Body of pancreas (tissue), 4 donors: ENCODE data around the gene NUBPL.

Experiments used
- CTCF ChIP-seq, 7 experiments: fragments of 450-650 bp in 4 of 7; fragments of 200-600 bp in 3 of 7; sonication (generic) in 3 of 7; IDR thresholded peaks; one replicate each; pipeline ENCODE4 v1.5.1; 2016 to 2019; ENCODE audit warnings: antibody characterized with exemption in 7 of 7
- POLR2A ChIP-seq, 3 donors: fragments of 450-650 bp; IDR thresholded peaks; one replicate each; pipeline ENCODE4 v1.6.1; 2016; ENCODE audit warnings: antibody characterized with exemption in 3 of 3, mild to moderate bottlenecking in 2 of 3

- TF ChIP-seq CTCF (IDR thresholded peaks at IDR 0.05) (no peak), POLR2A (IDR thresholded peaks at IDR 0.05) (no peak)
Observed at GRCh38 chr14:31886156-31886835, 325.1 kb downstream of the NUBPL start.
